ENCODE data around the gene CITED4. TPM values are rescaled to one million over a fixed set of nuclear protein-coding genes. Genes with fewer than 3 reads are reported as not detected.

CITED4 gene
- total and polyA plus RNA-seq, 2 donors (not counting 3 experiments of a cell fraction or from before 2014, with no cell fraction given): 3.8 to 11.3 TPM

DNA sequence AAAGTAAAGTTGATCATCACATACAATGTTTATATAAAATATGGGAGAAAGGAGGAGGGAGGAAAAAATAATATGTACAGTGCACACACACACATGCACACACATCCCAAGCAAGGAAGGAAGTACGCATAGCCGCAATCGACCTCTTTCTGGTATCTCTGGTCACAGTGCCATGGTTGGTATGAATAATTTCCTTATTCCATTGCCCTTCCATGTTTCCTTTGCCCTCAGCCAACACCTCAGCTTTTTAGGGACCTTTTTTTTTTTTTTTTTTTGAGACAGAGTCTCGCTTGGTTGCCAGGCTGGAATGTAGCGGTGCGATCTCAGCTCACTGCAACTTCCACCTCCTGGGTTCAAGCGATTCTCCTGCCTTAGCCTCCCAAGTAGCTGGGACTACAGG lies 20.6 kb downstream of the CITED4 start:
- Histone ChIP-seq H3K9ac (replicated peaks; ENCODE audit: extremely low read depth, insufficient read depth, low read length) (no peak overlapping the region), H3K4me3 (replicated peaks in 1 of 3; ENCODE audit: insufficient read depth in 1 of 3, low read depth in 1 of 3, low read length in 3 of 3) (no peak overlapping the region), H4K20me1 (replicated peaks; ENCODE audit: control insufficient read depth, extremely low read depth, insufficient read depth, low read length) (no peaks in the 10 kb centered on the region), H3K27me3 (ENCODE audit: control insufficient read depth in 2 of 2, insufficient read depth in 2 of 2, low read length in 2 of 2) (peaks cover 23 to 27% of the 10 kb centered on the region in 2 experiments), H3K9me1 (replicated peaks; ENCODE audit: control insufficient read depth, extremely low read depth, insufficient read depth, low read length) (no peaks in the 10 kb centered on the region), H3K9me3 (replicated peaks; ENCODE audit: control insufficient read depth, insufficient read depth, low read length) (peaks cover 2% of the 10 kb centered on the region), H3K4me2 (ENCODE audit: insufficient read depth, low read length) (peak overlapping the region; percentile 16), H3K79me2 (ENCODE audit: control insufficient read depth, insufficient read depth, low read length) (no peaks in the 10 kb centered on the region), H3K36me3 (ENCODE audit: control insufficient read depth in 2 of 2, extremely low read depth in 1 of 2, insufficient read depth in 2 of 2, low read length in 2 of 2) (no peaks in the 10 kb centered on the region), H2AFZ (ENCODE audit: low read depth, low read length) (no peak overlapping the region), H3K27ac (ENCODE audit: insufficient read depth, low read depth, low read length) (no peak overlapping the region), H3K4me1 (ENCODE audit: control insufficient read depth, extremely low read depth, insufficient read depth, low read length) (peaks cover 10% of the 10 kb centered on the region)
- intact Hi-C loops (cut with micrococcal nuclease) (loop anchor here (2.0 kb wide), 2 partner anchors 67 to 229 kb away; no protein-coding TSS in a partner anchor), dilution Hi-C loops (cut with MboI; ENCODE audit: extremely low pct_ligation_motif_present, low sequenced_read_pairs) (no loop called here)
- FAIRE-seq: peak; percentile 87
- no TSS peak for BruUV-seq (replicated peaks)
- peak; percentile 47 for DNase-seq (ENCODE audit: low read depth, low spot score)
- ChIA-PET POLR2A (no interaction called here), CTCF (interaction anchor here (1.0 to 2.4 kb wide), 4 partner anchors 67 to 144 kb away, joined by 3 to 13 read pairs (median 7); no protein-coding TSS in a partner anchor)
- TF ChIP-seq POLR2AphosphoS5 (IDR thresholded peaks at IDR 0.05; ENCODE audit: insufficient read depth, low read depth, low read length) (peak; percentile 58), GATA2 (IDR thresholded peaks at IDR 0.05; ENCODE audit: insufficient read depth, insufficient read length, low read depth, low read length) (peak; percentile 77), FOS (IDR thresholded peaks at IDR 0.05; ENCODE audit: borderline replicate concordance, insufficient read depth, low read length) (peak; percentile 14)
- TF ChIP-seq, protein P1, sequence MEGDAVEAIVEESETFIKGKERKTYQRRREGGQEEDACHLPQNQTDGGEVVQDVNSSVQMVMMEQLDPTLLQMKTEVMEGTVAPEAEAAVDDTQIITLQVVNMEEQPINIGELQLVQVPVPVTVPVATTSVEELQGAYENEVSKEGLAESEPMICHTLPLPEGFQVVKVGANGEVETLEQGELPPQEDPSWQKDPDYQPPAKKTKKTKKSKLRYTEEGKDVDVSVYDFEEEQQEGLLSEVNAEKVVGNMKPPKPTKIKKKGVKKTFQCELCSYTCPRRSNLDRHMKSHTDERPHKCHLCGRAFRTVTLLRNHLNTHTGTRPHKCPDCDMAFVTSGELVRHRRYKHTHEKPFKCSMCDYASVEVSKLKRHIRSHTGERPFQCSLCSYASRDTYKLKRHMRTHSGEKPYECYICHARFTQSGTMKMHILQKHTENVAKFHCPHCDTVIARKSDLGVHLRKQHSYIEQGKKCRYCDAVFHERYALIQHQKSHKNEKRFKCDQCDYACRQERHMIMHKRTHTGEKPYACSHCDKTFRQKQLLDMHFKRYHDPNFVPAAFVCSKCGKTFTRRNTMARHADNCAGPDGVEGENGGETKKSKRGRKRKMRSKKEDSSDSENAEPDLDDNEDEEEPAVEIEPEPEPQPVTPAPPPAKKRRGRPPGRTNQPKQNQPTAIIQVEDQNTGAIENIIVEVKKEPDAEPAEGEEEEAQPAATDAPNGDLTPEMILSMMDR (IDR thresholded peaks at IDR 0.05; ENCODE audit: extremely low read depth in 1 of 2, insufficient read depth in 1 of 2, low read depth in 1 of 2, low read length in 2 of 2): no peak
